ENCODE measurements around the gene MTCH1.
A peak's percentile ranks its signal among the peaks of the same experiment; 100 is the strongest.

MTCH1 gene

DNA sequence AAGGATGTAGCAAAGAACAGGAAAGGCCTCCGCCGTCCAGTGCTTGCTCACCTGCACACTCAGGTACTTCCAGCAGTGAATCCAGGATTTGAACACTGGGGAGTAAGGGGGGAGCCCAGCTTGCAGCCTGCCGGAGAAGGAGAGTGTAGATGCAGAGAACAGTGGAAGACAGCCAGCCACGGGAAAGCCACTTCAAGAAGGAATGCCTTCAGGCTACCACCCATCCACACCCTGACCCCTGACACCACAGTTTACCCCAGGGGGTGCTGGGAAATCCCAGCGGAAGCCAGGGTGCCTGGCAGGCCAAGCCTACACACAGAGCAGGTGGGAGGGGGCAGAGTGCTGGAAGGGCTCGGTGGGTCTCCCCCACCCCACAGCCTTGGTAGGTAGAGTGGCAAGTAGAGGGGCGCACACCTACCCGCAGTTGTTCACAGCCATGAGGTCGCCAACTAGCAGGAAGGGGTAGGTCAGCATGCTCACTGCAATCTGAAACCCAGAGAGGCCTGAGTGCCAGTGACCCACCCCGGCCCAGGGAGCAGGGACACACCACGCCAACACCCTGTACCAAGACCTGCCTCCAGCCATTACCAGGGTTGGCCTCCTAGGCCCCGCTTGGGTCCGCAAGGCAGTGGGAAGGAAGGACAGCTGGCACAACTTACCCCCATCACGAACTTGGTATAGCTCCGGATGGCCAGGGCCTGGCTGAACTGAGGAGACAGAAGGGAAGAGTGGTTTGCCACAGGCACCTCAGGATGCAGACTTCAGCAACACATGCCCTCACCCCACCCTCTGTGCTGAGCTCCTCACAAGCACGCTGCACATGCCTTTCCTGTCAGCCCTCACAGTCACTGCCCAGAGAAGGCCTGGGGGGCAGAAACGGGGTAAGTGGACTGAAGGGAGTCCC is 15.8 kb downstream of the MTCH1 start:
- DNase-seq, result no peak

- no peak for DNase-seq
Measured at GRCh38 chr6:36969240-36969691, 16.7 kb downstream of the MTCH1 start.

DNA sequence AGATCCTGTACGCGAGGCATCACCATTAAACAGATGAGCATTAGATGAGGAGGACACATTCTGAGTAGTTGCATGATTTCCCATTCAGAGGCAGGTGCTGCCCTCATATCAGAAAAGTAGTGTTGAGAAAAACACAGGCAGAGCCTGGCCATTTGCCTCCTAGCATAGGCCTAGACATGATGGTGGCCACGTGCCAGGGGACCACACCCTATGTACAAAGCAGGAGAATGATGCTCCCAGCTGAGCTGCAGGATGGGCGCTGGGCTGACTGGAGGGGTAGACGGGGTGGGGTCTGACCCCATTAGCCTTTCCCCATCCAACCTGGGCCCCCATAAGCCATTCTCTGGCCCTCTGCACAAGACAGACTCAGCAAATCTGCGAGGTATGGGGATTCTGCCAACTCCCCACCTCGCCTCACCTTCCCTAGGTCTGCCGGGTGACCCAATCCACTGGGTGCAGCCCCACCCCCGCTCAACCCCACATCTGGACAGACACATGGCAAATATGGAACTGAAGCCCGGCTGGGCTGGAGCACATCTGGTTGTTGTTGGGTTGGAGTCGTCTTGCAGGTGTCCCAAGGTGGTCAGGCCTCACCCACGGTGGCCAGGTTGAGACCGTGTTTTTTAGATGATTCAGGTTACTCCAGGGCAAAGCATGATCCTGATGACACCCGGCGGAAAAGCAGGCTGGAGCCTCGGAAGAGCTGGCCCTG is 17.6 kb downstream of the MTCH1 start:
- DNase-seq, result no peak

- DNase-seq, result no peak
Measured at GRCh38 chr6:36967757-36968156, 18.2 kb downstream of the MTCH1 start.

DNA sequence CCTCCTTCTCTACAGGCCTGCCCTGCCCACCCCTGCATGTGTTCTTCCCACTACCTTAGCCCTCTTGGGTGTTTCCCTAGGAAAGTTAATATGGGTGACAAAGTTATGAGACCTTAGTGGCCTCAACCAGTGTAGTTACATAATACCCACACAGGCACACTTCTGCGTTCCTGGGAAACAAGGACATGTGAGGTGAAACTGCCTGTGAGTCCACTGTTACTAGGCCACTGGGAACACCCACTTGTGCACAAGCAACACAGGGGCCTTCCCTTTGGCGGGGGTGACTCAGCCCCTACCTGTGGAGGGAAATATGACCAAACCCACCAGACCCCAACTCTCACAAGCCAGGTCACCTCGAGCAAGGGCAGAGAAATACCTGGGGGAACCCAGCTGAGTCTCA is 18.7 kb downstream of the MTCH1 start:
- DNase-seq, result no peak

DNA sequence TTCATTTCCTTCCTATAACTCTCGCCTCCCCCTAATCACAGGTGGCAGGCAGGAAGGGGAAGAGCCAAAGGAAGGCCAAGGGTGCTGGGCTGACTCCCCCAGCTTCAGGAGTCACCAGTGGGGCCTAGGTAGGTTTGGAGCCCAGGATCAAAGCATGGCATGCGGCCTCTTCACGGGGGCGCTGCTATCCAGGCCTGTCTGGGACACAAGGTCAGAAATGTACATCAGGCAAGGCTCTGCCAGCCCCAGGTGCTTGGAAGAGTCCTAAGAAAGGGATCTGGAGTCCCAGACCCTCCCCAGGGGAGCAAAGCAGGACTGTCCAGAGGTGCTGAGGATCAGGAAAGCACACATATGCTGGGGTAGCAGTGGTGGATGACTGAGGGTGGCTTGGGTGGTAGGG is 21.1 kb downstream of the MTCH1 start:
- DNase-seq, result no peak

- no peak for DNase-seq
Measured at GRCh38 chr6:36964349-36964748, 21.6 kb downstream of the MTCH1 start.

DNA sequence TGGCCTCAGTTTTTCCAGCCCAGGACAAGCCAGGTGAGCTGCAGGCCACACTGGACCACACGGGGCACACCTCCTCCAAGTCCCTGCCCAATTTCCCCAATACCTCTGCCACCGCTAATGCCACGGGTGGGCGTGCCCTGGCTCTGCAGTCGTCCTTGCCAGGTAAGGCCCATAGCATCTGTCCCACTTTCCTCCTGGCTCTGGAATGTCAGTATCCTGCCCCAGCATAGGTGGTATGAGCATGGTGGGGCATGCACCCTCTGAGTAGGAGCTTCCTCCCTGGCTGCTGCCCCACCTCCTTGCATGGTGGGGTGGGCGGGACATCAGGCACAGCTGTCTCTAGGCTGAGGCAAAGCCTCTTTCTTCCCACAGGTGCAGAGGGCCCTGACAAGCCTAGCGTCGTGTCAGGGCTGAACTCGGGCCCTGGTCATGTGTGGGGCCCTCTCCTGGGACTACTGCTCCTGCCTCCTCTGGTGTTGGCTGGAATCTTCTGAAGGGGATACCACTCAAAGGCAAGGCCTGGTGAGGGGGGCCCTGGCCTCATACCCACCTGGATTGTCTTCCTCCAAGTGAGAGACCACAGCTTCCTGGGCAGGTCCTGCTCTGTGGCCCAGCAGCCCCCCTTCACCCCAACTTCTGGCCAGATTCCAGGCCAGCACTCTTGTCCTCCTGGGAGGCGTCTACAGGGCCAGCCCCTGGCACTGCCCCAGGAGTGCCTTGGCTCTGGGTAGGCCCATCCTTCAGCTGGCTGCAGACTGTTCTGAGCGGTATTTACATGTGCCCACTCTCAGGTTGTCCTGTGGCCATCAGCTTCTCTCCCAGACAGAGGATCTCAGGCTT is 22.3 kb downstream of the MTCH1 start:
- no peak for DNase-seq

GRCh38 chr6:36962874-36963273 is 23.1 kb downstream of the MTCH1 start:
- DNase-seq, result peak in 1 of 2 experiments; percentile 5

DNA sequence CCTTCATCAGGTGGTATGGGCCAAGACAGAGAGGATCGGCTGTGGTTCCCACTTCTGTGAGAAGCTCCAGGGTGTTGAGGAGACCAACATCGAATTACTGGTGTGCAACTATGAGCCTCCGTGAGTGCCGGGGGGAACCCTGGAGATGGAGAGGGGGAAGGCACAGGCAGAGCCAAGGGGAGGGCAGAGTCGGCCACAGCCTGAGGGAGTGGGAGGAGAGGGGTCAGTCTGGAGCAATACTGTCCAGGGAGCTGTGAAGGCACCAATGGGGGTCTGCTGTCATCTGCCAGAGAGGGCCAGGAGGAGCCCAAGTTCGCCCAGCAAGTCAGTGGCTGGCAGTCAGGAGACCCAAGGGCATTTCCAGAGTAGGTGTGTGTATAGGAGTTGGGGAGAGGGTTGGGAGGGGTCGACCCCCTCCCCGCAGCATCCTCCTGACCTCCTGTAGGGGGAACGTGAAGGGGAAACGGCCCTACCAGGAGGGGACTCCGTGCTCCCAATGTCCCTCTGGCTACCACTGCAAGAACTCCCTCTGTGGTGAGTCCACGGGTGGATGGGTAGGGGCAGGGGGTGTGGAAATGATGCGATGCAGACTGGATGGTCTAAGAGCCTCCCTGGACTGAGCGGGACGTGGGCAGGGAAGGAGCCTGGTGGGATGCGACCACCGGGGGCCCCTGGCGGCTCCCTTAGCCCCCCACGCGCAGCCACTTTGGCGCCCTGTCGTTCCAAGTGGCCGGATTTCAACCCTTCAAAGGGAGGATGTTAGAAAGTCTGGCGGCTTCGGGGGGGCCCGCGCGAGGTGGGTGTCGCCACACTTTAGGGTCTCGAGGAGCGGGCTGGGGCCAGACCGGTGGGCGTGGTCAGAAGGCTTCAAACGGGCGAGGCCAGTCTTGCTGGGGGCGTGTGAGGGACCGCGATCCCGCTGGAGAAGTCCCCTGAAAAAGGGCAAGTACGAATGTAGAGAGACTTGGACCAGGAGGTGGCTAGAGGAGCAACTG is 24.3 kb downstream of the MTCH1 start:
- no peak for DNase-seq

GRCh38 chr6:36959555-36960250 is 26.3 kb downstream of the MTCH1 start:
- DNase-seq, result no peak

DNA sequence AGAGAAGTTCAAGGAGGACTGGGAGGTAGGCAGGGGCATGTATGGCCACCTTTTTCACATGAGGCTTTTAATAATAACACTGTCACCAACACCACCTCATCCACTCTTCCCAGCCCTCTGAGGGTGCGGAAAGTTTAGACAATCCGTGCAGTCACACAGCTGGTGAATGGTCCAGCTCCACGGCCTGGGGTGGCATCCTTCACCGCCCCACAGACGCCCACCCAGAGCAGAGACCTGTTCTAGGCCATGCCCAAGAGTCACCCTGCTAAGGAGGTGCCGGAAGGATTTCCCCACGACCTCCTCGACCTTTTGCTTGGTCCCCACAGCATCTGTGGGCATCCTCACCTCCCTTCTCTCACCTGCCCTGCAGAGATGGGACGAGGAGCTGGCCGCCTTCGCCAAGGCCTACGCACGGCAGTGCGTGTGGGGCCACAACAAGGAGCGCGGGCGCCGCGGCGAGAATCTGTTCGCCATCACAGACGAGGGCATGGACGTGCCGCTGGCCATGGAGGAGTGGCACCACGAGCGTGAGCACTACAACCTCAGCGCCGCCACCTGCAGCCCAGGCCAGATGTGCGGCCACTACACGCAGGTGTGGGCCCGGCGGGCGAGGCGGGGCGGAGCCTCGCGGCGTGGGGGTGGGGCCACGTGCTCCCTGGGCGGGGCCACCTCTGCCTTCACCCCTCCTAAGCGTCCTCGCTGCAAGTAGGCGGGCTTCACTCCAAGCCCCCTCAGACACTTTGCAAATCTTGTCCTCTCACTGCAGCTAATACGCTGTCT is 27.0 kb downstream of the MTCH1 start:
- DNase-seq, result no peak

- DNase-seq, result no peak
Measured at GRCh38 chr6:36957773-36958271, 28.2 kb downstream of the MTCH1 start.

- DNase-seq, result no peak
Measured at GRCh38 chr6:36956446-36956820, 29.6 kb downstream of the MTCH1 start.

DNA sequence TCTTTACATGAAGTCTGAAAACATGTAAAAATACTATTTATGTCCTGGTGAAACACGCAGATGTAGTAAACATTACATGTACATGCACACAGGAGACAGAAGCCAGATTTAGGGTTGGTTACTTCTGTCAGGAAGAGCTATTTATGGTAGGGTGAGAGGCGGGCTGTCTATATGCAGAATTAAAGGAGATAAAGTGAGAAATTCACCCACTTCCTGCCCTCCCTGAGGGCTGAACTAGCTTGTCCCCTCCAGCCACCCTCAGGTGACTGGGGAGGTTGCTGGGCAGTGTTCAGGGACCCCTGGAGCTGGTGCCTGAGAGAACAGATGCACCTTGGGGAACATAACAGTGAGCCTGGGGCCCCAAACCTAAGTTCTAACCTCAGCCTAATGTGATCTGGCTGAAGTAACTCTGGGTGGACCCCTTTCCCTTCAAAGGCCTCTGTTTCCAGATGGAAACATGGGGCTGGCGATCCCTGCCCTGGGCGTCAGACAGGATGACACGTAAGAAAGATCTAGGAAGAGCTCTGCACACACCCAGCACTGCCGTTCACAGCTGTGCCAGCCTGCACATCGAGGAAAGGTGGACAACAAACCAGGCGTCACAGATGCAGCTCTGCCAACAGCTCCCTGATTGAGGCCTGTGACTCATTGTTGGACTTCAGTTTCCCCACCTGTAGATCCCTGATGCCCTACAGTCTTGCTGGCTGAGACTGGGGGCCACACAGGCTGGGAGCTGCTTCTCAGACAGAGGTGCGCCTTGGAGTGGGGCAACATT is 30.1 kb downstream of the MTCH1 start:
- DNase-seq, result peak in 1 of 2 experiments; percentile 39

- no peak for DNase-seq
Measured at GRCh38 chr6:36955136-36955535, 30.9 kb downstream of the MTCH1 start.

DNA sequence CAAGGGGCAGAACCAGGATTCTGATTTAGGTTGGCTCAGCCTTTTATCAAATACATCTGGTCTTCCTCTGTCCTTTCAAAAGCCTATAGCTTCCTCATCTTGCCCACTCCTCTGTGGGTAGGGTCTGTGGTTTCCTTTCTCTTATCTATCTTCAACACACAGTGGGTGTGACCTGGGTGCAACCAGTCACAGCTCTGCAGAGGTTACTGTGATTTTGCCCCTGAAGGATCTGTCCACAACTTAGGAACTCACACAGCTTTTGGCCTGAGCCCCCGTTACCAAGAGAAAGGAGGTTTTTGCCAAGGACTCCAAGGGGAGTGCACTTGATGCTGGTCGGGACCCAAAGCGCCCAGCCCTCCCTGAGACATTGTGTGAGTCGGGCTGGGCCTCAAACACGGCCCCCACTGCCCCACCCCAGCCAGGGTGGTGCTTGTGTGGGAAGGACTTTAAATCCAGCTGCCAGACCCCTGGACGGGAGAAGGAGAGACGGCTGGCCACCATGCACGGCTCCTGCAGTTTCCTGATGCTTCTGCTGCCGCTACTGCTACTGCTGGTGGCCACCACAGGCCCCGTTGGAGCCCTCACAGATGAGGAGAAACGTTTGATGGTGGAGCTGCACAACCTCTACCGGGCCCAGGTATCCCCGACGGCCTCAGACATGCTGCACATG is 31.6 kb downstream of the MTCH1 start, which contains the start of gene PI16:
TSS of gene PI16 (plus strand) at position 477 of the 670 bp plus-strand sequence. CDS start at position 500, 23 bp downstream.
- DNase-seq, result no peak

- no peak for DNase-seq
Measured at GRCh38 chr6:36953931-36954261, 32.1 kb downstream of the MTCH1 start.

DNA sequence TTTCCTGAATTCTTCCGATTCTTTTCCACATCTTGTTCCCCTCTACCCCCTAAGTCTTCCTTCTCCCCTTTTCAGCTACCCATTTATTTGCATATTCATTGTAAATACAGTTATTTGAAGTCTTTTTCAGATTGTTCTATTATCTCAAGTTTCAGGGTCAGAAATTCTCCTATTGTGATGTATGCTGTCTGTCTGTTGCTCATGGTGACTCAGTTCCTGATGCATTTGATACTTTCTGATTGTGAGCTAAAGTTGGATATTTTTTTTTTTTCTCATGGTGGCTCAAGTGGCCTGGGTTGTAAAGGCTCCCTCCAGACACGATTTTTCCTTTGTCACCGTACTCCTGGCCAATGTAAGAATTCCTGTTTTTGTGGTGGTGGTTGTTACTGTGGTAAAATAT is 36.4 kb downstream of the MTCH1 start:
- DNase-seq, result no peak
